Fibroblast of lung (primary cell): ENCODE measurements around the gene ISYNA1. TPM values are rescaled to one million over a fixed set of nuclear protein-coding genes. Genes with fewer than 3 reads are reported as not detected.

Source experiments
- DNase-seq, 2 donors: peaks; one replicate each; pipeline versions ENCODE4 v3.0.0 to v3.0.0-alpha.2; 2010; ENCODE audit warnings: low read depth in 2 of 2
- H2AFZ ChIP-seq: 2 replicates; pipeline ENCODE4 v1.5.1; 2012; ENCODE audit warnings: low read length, control low read depth, inconsistent platforms
- H3K27ac ChIP-seq: 2 replicates; pipeline ENCODE4 v1.5.1; 2011; ENCODE audit warnings: low read length, control low read depth; ENCODE audit not compliant: insufficient read depth
- H3K27me3 ChIP-seq: 2 replicates; pipeline ENCODE4 v1.5.1; 2011; ENCODE audit warnings: mild to moderate bottlenecking, low read length; ENCODE audit not compliant: control insufficient read depth, insufficient read depth
- H3K36me3 ChIP-seq: 2 replicates; pipeline ENCODE4 v1.5.1; 2011; ENCODE audit warnings: low read length; ENCODE audit not compliant: control insufficient read depth, insufficient read depth
- H3K4me1 ChIP-seq: 2 replicates; pipeline ENCODE4 v1.5.1; 2011; ENCODE audit warnings: low read length; ENCODE audit not compliant: control insufficient read depth, insufficient read depth; ENCODE audit errors: extremely low read depth
- H3K4me2 ChIP-seq: 2 replicates; pipeline ENCODE4 v1.5.1; 2011; ENCODE audit warnings: low read length, control low read depth; ENCODE audit not compliant: insufficient read depth; ENCODE audit errors: extremely low read depth
- H3K4me3 ChIP-seq, 4 experiments: fragments of 200-600 bp in 1 of 4; sonication (generic) in 1 of 4; replicated peaks in 1 of 4; 2 replicates each; pipeline ENCODE4 v1.5.1; 2011 to 2016; ENCODE audit warnings: low read length in 4 of 4, low read depth in 3 of 4, mild to moderate bottlenecking in 3 of 4, control low read depth in 2 of 4, inconsistent platforms in 1 of 4, mixed read lengths in 1 of 4; ENCODE audit not compliant: insufficient read depth in 1 of 4; ENCODE audit errors: control extremely low read depth in 1 of 4
- H3K79me2 ChIP-seq: 2 replicates; pipeline ENCODE4 v1.5.1; 2012; ENCODE audit warnings: mild to moderate bottlenecking, low read length, inconsistent platforms; ENCODE audit not compliant: control insufficient read depth, insufficient read depth
- H3K9ac ChIP-seq: 2 replicates; pipeline ENCODE4 v1.5.1; 2011; ENCODE audit warnings: mild to moderate bottlenecking, low read length, control low read depth; ENCODE audit not compliant: insufficient read depth
- H3K9me3 ChIP-seq: 2 replicates; pipeline ENCODE4 v1.5.1; 2012; ENCODE audit warnings: low read depth, low read length; ENCODE audit not compliant: control insufficient read depth, insufficient read depth
- H4K20me1 ChIP-seq: 2 replicates; pipeline ENCODE4 v1.5.1; 2011; ENCODE audit warnings: low read length; ENCODE audit not compliant: control insufficient read depth, insufficient read depth; ENCODE audit errors: extremely low read depth
- EZH2 ChIP-seq: IDR thresholded peaks from 2 replicates; pipeline ENCODE4 v1.5.1; 2012; ENCODE audit warnings: low read length, control low read depth, mild to moderate bottlenecking; ENCODE audit errors: missing control alignments
- polyA plus RNA-seq, 2 donors: library from polyadenylated mRNA; depleted of rRNA in 1 of 2; stranded (reverse) in 1 of 2; unstranded in 1 of 2; fragments of >200 nt; gene quantifications; 2 replicates each; pipeline ENCODE4 v1.2.1, GENCODE V29; 2011 to 2012; ENCODE audit warnings: missing spikeins in 1 of 2
- total RNA-seq: library from RNA; depleted of rRNA; stranded (reverse); fragments of >200 nt; gene quantifications from 2 replicates; pipeline ENCODE4 v1.2.1, GENCODE V29; 2014
- TF ChIP-seq, protein P1 (sequence below), 2 donors: IDR thresholded peaks in 1 of 2; conservative IDR thresholded peaks in 1 of 2; 1 replicate in 1 of 2; 2 replicates in 1 of 2; pipeline ENCODE4 v1.5.1; 2011 to 2012; ENCODE audit warnings: low read length in 2 of 2, control low read depth in 1 of 2, inconsistent platforms in 1 of 2, low read depth in 1 of 2, mild to moderate bottlenecking in 1 of 2

Gene ISYNA1
- total and polyA plus RNA-seq, 2 donors (not counting 1 experiment from before 2014, with no cell fraction given): 10.3 to 25.6 TPM

DNA sequence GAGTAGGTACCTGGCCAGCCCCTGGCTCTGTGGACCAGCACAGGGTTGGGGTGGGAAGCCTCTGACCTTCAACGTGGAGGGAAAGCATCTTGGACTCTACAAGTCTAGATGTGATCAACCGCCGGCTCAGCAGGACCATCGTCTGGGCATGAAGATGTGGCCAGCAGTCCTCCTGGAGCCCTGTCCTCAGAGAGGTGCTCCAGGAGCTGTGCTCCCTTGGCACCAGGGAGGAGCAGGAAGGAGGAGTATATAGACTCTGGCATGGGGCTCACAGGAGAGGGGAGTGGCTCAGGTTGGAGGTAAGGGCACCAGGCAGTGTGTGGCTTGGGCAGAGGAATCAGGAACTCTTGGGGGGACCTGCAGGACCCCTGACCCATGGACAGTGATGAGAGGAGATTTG lies 18.3 kb upstream of the ISYNA1 start:
- H3K27me3 ChIP-seq: no peaks in the 10 kb centered on the region
- H3K9me3 ChIP-seq: no peaks in the 10 kb centered on the region
- H3K27ac ChIP-seq: no peak overlapping the region
- DNase-seq: no peak
- no peak for TF ChIP-seq EZH2
- TF ChIP-seq, protein P1, sequence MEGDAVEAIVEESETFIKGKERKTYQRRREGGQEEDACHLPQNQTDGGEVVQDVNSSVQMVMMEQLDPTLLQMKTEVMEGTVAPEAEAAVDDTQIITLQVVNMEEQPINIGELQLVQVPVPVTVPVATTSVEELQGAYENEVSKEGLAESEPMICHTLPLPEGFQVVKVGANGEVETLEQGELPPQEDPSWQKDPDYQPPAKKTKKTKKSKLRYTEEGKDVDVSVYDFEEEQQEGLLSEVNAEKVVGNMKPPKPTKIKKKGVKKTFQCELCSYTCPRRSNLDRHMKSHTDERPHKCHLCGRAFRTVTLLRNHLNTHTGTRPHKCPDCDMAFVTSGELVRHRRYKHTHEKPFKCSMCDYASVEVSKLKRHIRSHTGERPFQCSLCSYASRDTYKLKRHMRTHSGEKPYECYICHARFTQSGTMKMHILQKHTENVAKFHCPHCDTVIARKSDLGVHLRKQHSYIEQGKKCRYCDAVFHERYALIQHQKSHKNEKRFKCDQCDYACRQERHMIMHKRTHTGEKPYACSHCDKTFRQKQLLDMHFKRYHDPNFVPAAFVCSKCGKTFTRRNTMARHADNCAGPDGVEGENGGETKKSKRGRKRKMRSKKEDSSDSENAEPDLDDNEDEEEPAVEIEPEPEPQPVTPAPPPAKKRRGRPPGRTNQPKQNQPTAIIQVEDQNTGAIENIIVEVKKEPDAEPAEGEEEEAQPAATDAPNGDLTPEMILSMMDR (conservative IDR thresholded peaks at IDR 0.05 in 1 of 2, IDR thresholded peaks at IDR 0.05 in 1 of 2; ENCODE audit: low read depth in 1 of 2, low read length in 2 of 2): no peak
- H3K4me3 ChIP-seq: no peak overlapping the region
- H3K4me1 ChIP-seq: peaks cover 25% of the 10 kb centered on the region
- peaks cover 4% of the 10 kb centered on the region for H3K79me2 ChIP-seq
- H4K20me1 ChIP-seq: no peaks in the 10 kb centered on the region
- peaks cover 22% of the 10 kb centered on the region for H3K36me3 ChIP-seq
- no peak overlapping the region for H2AFZ ChIP-seq
- H3K9ac ChIP-seq: no peak overlapping the region
- H3K4me2 ChIP-seq: no peak overlapping the region

- TF ChIP-seq, protein P1 (conservative IDR thresholded peaks at IDR 0.05 in 1 of 2, IDR thresholded peaks at IDR 0.05 in 1 of 2; ENCODE audit: low read depth in 1 of 2, low read length in 2 of 2): no peak
- TF ChIP-seq EZH2: no peak
- DNase-seq: peak in 1 of 2 donors; percentile 43
- H3K27ac ChIP-seq: no peak overlapping the region
Measured at GRCh38 chr19:18453269-18454024, 15.5 kb upstream of the ISYNA1 start.

DNA sequence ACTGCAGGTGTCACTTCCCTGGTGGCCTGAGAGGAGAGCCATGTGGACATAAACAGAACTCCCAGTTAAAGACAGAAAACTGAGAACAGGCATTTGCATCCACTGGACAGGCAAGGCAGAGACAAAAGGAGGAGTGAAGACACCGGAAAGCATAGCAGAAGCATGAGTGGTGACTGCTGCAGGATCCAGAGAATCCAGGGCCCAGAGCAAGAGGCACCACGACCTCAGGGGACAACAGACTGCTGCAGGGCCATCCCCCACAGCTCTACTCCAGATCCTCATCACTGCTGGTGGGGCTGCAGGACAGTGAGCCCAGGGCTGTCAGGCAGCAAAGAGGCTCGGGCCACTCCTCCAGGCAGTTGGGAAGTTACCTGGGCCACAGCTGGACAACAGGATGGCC lies 14.5 kb upstream of the ISYNA1 start:
- H3K4me1 ChIP-seq: peaks cover 14% of the 10 kb centered on the region
- H3K36me3 ChIP-seq: peaks cover 17% of the 10 kb centered on the region
- H3K4me2 ChIP-seq: no peak overlapping the region
- H3K27me3 ChIP-seq: no peaks in the 10 kb centered on the region
- H4K20me1 ChIP-seq: no peaks in the 10 kb centered on the region
- no peak overlapping the region for H3K4me3 ChIP-seq
- no peaks in the 10 kb centered on the region for H3K79me2 ChIP-seq
- DNase-seq: no peak
- no peak overlapping the region for H3K27ac ChIP-seq
- TF ChIP-seq, protein P1 (conservative IDR thresholded peaks at IDR 0.05 in 1 of 2, IDR thresholded peaks at IDR 0.05 in 1 of 2; ENCODE audit: low read depth in 1 of 2, low read length in 2 of 2): no peak
- no peak for TF ChIP-seq EZH2
- H3K9ac ChIP-seq: no peak overlapping the region
- H2AFZ ChIP-seq: no peak overlapping the region
- H3K9me3 ChIP-seq: no peaks in the 10 kb centered on the region

More at GRCh38 chr19:18453269-18454024, 15.5 kb upstream of the ISYNA1 start:
- H3K9ac ChIP-seq: no peak overlapping the region
- no peaks in the 10 kb centered on the region for H3K79me2 ChIP-seq
- H3K4me2 ChIP-seq: no peak overlapping the region
- no peaks in the 10 kb centered on the region for H3K27me3 ChIP-seq
- peaks cover 14% of the 10 kb centered on the region for H3K4me1 ChIP-seq
- no peak overlapping the region for H3K4me3 ChIP-seq
- no peaks in the 10 kb centered on the region for H3K9me3 ChIP-seq
- no peak overlapping the region for H2AFZ ChIP-seq
- H3K36me3 ChIP-seq: peaks cover 19% of the 10 kb centered on the region
- H4K20me1 ChIP-seq: no peaks in the 10 kb centered on the region
